Neural progenitor cell (in vitro differentiated cells): ENCODE measurements around the gene SH3PXD2B. TPM values are rescaled to one million over a fixed set of nuclear protein-coding genes. Genes with fewer than 3 reads are reported as not detected.

Source experiments
- DNase-seq: peaks from one replicate; pipeline ENCODE4 v3.0.0-alpha.2; 2016; ENCODE audit warnings: low spot score
- H2AFZ ChIP-seq: fragments of 200-600 bp; sonication (generic); replicated peaks from 2 replicates; pipeline ENCODE4 v1.6.1; 2016; ENCODE audit warnings: antibody characterized with exemption
- H3F3A ChIP-seq: fragments of 200-600 bp; sonication (generic); 2 replicates; pipeline ENCODE4 v1.6.1; 2016; ENCODE audit warnings: antibody characterized with exemption, low read depth
- H3K27ac ChIP-seq: fragments of 200-600 bp; sonication (generic); 2 replicates; pipeline ENCODE4 v1.5.1; 2016; ENCODE audit warnings: mild to moderate bottlenecking
- H3K27me3 ChIP-seq: fragments of 200-600 bp; sonication (generic); 2 replicates; pipeline ENCODE4 v1.6.1; 2016; ENCODE audit warnings: mild to moderate bottlenecking, moderate library complexity
- H3K36me3 ChIP-seq: fragments of 200-600 bp; sonication (generic); 2 replicates; pipeline ENCODE4 v1.5.1; 2016
- H3K4me1 ChIP-seq: fragments of 200-600 bp; sonication (generic); 2 replicates; pipeline ENCODE4 v1.6.1; 2016; ENCODE audit warnings: mixed run types
- H3K4me2 ChIP-seq: fragments of 200-600 bp; sonication (generic); 2 replicates; pipeline ENCODE4 v1.6.1; 2016
- H3K4me3 ChIP-seq: fragments of 200-600 bp; sonication (generic); 2 replicates; pipeline ENCODE4 v1.5.1; 2016
- H3K79me2 ChIP-seq: fragments of 200-600 bp; sonication (generic); 2 replicates; pipeline ENCODE4 v1.6.1; 2016; ENCODE audit warnings: low read depth
- H3K9ac ChIP-seq: fragments of 200-600 bp; sonication (generic); 2 replicates; pipeline ENCODE4 v1.6.1; 2016
- H3K9me3 ChIP-seq: fragments of 200-600 bp; sonication (generic); 2 replicates; pipeline ENCODE4 v1.5.1; 2016; ENCODE audit warnings: low read depth
- H4K20me1 ChIP-seq: fragments of 200-600 bp; sonication (generic); 2 replicates; pipeline ENCODE4 v1.6.1; 2016; ENCODE audit warnings: low read depth
- H3K27ac Mint-ChIP-seq: 3 replicates; pipeline ENCODE4 v1.8.0; 2021; ENCODE audit warnings: mixed read lengths
- H3K27me3 Mint-ChIP-seq: 2 replicates; pipeline ENCODE4 v1.8.0; 2022; ENCODE audit warnings: low read depth, mild to moderate bottlenecking, inconsistent platforms, moderate library complexity, mixed read lengths; ENCODE audit not compliant: insufficient read depth
- H3K36me3 Mint-ChIP-seq: 3 replicates; pipeline ENCODE4 v1.8.0; 2021; ENCODE audit warnings: mixed read lengths
- H3K4me1 Mint-ChIP-seq: 3 replicates; pipeline ENCODE4 v1.8.0; 2021; ENCODE audit warnings: mixed read lengths
- H3K4me3 Mint-ChIP-seq: 3 replicates; pipeline ENCODE4 v1.8.0; 2021; ENCODE audit warnings: mild to moderate bottlenecking, moderate library complexity, mixed read lengths
- H3K9me3 Mint-ChIP-seq: 3 replicates; pipeline ENCODE4 v1.8.0; 2020; ENCODE audit warnings: mixed read lengths
- CTCF ChIP-seq: fragments of 200-600 bp; sonication (generic); IDR thresholded peaks from 2 replicates; pipeline ENCODE4 v1.5.1; 2017; ENCODE audit warnings: antibody characterized with exemption, mild to moderate bottlenecking
- EZH2 ChIP-seq: fragments of 200-600 bp; sonication (generic); IDR thresholded peaks from 2 replicates; pipeline ENCODE4 v1.6.1; 2017; ENCODE audit warnings: antibody characterized with exemption, mild to moderate bottlenecking, moderate library complexity
- EZH2phosphoT487 ChIP-seq: fragments of 200-600 bp; sonication (generic); IDR thresholded peaks from 2 replicates; pipeline ENCODE4 v1.6.1; 2017; ENCODE audit warnings: antibody characterized with exemption
- total RNA-seq: library from RNA; depleted of rRNA; stranded (reverse); fragments of >200 nt; gene quantifications from 2 replicates; pipeline ENCODE4 v1.2.3, GENCODE V29; 2015; ENCODE audit warnings: low replicate concordance

The SH3PXD2B gene
- total RNA-seq, 1 donor from 2014 or later: 27.3 TPM

GRCh38 chr5:172347496-172348052, 106.8 kb downstream of the SH3PXD2B start:
- no peak overlapping the region for H3K9ac ChIP-seq
- Mint-ChIP-seq H3K27me3 (peaks cover 4% of the 10 kb centered on the region), H3K27ac (no peak overlapping the region), H3K9me3 (no peaks in the 10 kb centered on the region), H3K36me3 (peaks cover 35% of the 10 kb centered on the region), H3K4me3 (no peak overlapping the region), H3K4me1 (no peaks in the 10 kb centered on the region)
- H3K4me1 ChIP-seq: no peaks in the 10 kb centered on the region
- no peaks in the 10 kb centered on the region for H3K36me3 ChIP-seq
- no peaks in the 10 kb centered on the region for H3K27me3 ChIP-seq
- no peak overlapping the region for H3K4me2 ChIP-seq
- DNase-seq: no peak
- no peaks in the 10 kb centered on the region for H4K20me1 ChIP-seq
- no peak overlapping the region for H2AFZ ChIP-seq
- no peaks in the 10 kb centered on the region for H3F3A ChIP-seq
- H3K27ac ChIP-seq: no peak overlapping the region
- no peaks in the 10 kb centered on the region for H3K9me3 ChIP-seq
- H3K4me3 ChIP-seq: no peak overlapping the region
- H3K79me2 ChIP-seq: no peaks in the 10 kb centered on the region
- TF ChIP-seq EZH2phosphoT487 (no peak), CTCF (no peak), EZH2 (no peak)

GRCh38 chr5:172345881-172346280, 108.4 kb downstream of the SH3PXD2B start:
- Mint-ChIP-seq H3K27me3 (peaks cover 5% of the 10 kb centered on the region), H3K4me3 (no peak overlapping the region), H3K27ac (no peak overlapping the region), H3K9me3 (no peaks in the 10 kb centered on the region), H3K36me3 (peaks cover 36% of the 10 kb centered on the region), H3K4me1 (no peaks in the 10 kb centered on the region)
- Histone ChIP-seq H3K79me2 (no peaks in the 10 kb centered on the region), H3F3A (no peaks in the 10 kb centered on the region), H3K36me3 (no peaks in the 10 kb centered on the region), H2AFZ (no peak overlapping the region), H3K27me3 (no peaks in the 10 kb centered on the region), H3K9ac (no peak overlapping the region), H3K4me3 (no peak overlapping the region), H3K9me3 (no peaks in the 10 kb centered on the region), H3K4me2 (no peak overlapping the region), H4K20me1 (no peaks in the 10 kb centered on the region), H3K27ac (no peak overlapping the region), H3K4me1 (no peaks in the 10 kb centered on the region)
- no peak for DNase-seq
- TF ChIP-seq EZH2phosphoT487 (no peak), CTCF (no peak)

GRCh38 chr5:172344855-172345409, 109.4 kb downstream of the SH3PXD2B start:
- Histone ChIP-seq H3K4me2 (no peak overlapping the region), H3K36me3 (no peaks in the 10 kb centered on the region), H3K27me3 (no peaks in the 10 kb centered on the region), H4K20me1 (no peaks in the 10 kb centered on the region), H2AFZ (no peak overlapping the region), H3K4me1 (no peaks in the 10 kb centered on the region), H3K4me3 (no peak overlapping the region), H3F3A (no peaks in the 10 kb centered on the region), H3K9me3 (no peaks in the 10 kb centered on the region), H3K9ac (no peak overlapping the region), H3K79me2 (no peaks in the 10 kb centered on the region), H3K27ac (no peak overlapping the region)
- no peak overlapping the region for H3K4me3 Mint-ChIP-seq
- H3K27me3 Mint-ChIP-seq: peaks cover 5% of the 10 kb centered on the region
- no peaks in the 10 kb centered on the region for H3K9me3 Mint-ChIP-seq
- DNase-seq: no peak
- peaks cover 41% of the 10 kb centered on the region for H3K36me3 Mint-ChIP-seq
- H3K4me1 Mint-ChIP-seq: no peaks in the 10 kb centered on the region
- TF ChIP-seq EZH2phosphoT487 (no peak), EZH2 (no peak), CTCF (no peak)
- no peak overlapping the region for H3K27ac Mint-ChIP-seq
